Immature natural killer cell (primary cell): Measurements from ENCODE around the gene GLYR1. TPM values are rescaled to one million over a fixed set of nuclear protein-coding genes. Genes with fewer than 3 reads are reported as not detected.

Source experiments
- DNase-seq, 3 donors: peaks; one replicate each; pipeline ENCODE4 v3.0.0; 2022; ENCODE audit warnings: mixed read lengths in 1 of 3
- H3K27ac Mint-ChIP-seq, 6 donors: one replicate each; pipeline ENCODE4 v1.8.0; 2020; ENCODE audit warnings: mixed read lengths in 6 of 6, mild to moderate bottlenecking in 5 of 6, inconsistent platforms in 4 of 6, moderate library complexity in 3 of 6
- H3K27me3 Mint-ChIP-seq, 3 donors: one replicate each; pipeline ENCODE4 v1.8.0; 2020 to 2021; ENCODE audit warnings: low read depth in 3 of 3, mild to moderate bottlenecking in 3 of 3, mixed read lengths in 3 of 3, moderate library complexity in 3 of 3, inconsistent platforms in 1 of 3
- H3K36me3 Mint-ChIP-seq, 3 donors: one replicate each; pipeline ENCODE4 v1.8.0; 2020; ENCODE audit warnings: mixed read lengths in 3 of 3, inconsistent platforms in 2 of 3, mild to moderate bottlenecking in 2 of 3
- H3K4me1 Mint-ChIP-seq, 2 donors: one replicate each; pipeline ENCODE4 v1.8.0; 2020; ENCODE audit warnings: inconsistent platforms in 2 of 2, mild to moderate bottlenecking in 2 of 2, mixed read lengths in 2 of 2, moderate library complexity in 1 of 2
- H3K4me3 Mint-ChIP-seq, 5 donors: one replicate each; pipeline ENCODE4 v1.8.0; 2020; ENCODE audit warnings: mild to moderate bottlenecking in 5 of 5, mixed read lengths in 5 of 5, inconsistent platforms in 3 of 5, moderate library complexity in 3 of 5
- H3K9me3 Mint-ChIP-seq, 6 donors: one replicate each; pipeline ENCODE4 v1.8.0; 2020; ENCODE audit warnings: mild to moderate bottlenecking in 6 of 6, mixed read lengths in 6 of 6, inconsistent platforms in 4 of 6, moderate library complexity in 3 of 6
- polyA plus RNA-seq, 3 donors: library from polyadenylated mRNA; unstranded; fragments of 300-500 nt; fragmentation: Illumina TruSeq; gene quantifications; one replicate each; pipeline ENCODE4 v1.2.3, GENCODE V29; 2021

Gene GLYR1
- polyA plus RNA-seq, 3 donors from 2014 or later: 26.0 to 50.2 (median 27.9) TPM

DNA sequence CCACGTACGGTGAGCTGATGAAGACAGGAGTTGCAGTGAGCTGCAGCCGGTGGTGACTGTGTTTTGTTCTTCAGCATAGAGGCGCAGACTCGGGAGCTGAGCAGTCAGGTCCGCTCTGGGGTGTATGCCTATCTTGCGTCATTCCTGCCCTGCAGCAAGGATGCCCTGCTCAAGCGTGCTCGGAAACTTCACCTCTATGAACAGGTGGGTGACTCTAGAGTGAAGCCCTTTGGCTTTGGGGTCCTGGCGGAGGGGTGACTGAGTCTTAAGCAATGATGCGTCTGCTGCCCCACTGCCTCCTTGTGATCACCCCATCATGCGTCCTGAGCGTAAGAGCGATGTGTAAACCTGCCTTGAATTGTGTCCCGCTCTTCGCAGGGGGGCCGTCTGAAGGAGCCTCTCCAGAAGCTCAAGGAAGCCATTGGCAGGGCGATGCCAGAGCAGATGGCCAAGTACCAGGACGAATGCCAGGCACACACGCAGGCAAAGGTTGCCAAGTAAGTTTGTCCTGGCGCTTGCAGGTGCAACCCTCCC lies 23.1 kb upstream of the GLYR1 start:
- H3K27me3 Mint-ChIP-seq: peaks cover 1 to 4% (median 3%) of the 10 kb centered on the region in 3 donors
- H3K9me3 Mint-ChIP-seq: no peaks in the 10 kb centered on the region
- DNase-seq: no peak
- H3K4me1 Mint-ChIP-seq: peaks cover 20 to 41% of the 10 kb centered on the region in 2 donors
- peak overlapping the region in 1 of 6 donors; percentile 26 for H3K27ac Mint-ChIP-seq
- H3K36me3 Mint-ChIP-seq: peaks cover 19 to 48% (median 20%) of the 10 kb centered on the region in 3 donors
- no peak overlapping the region for H3K4me3 Mint-ChIP-seq

GRCh38 chr16:4869147-4869805 lies 22.2 kb upstream of the GLYR1 start:
- H3K4me3 Mint-ChIP-seq: no peak overlapping the region
- peak overlapping the region in 1 of 6 donors; percentile 40 for H3K27ac Mint-ChIP-seq
- peaks cover 13 to 41% (median 20%) of the 10 kb centered on the region in 3 donors for H3K36me3 Mint-ChIP-seq
- H3K4me1 Mint-ChIP-seq: peaks cover 22 to 50% of the 10 kb centered on the region in 2 donors
- H3K9me3 Mint-ChIP-seq: no peaks in the 10 kb centered on the region
- H3K27me3 Mint-ChIP-seq: peaks cover 1 to 4% (median 3%) of the 10 kb centered on the region in 3 donors
- DNase-seq: no peak

DNA sequence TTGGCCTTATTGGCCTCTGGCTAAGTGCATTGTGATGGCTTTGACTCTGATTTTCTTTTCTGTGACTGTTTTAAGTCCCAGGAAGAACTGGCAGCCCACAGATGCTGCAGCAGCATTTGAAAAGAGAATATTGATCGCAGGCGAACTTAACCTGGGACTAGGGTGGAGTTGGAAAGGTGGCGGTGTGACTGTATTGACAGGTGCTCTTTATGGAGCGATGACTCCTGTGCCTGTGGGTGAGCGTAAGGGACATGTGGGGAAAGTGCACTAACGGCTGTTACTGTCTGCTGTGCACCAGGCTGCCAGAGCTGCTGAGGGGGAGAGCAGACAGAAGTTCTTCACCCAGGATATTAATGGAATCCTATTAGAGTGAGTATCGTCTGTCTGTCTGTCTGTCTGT lies 21.4 kb upstream of the GLYR1 start:
- DNase-seq: no peak
- Mint-ChIP-seq H3K36me3 (peaks cover 13 to 43% (median 20%) of the 10 kb centered on the region in 3 donors), H3K27ac (peak overlapping the region in 1 of 6 donors; percentile 49), H3K4me1 (peaks cover 22 to 57% of the 10 kb centered on the region in 2 donors), H3K27me3 (peaks cover 1 to 4% (median 3%) of the 10 kb centered on the region in 3 donors), H3K4me3 (no peak overlapping the region), H3K9me3 (no peaks in the 10 kb centered on the region)

DNA sequence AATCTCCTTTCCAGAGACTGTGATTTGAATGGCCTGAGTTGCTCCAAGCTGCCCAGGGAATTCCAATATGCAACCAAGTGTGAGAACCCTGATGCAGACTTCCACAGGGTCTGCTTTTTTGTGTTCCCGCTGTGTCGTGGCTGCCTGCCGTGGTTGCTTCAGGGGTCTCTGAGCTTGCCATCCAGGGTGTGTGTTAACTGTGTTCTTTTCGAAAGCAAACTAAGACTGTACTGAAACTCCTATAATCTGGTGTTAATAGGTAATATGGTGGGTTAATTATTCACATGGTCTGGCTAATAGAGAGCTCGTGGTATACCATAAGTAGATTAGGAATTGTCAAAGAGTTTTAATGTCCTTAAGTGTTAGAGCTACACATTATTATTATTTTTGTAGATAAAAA lies 20.9 kb upstream of the GLYR1 start:
- Mint-ChIP-seq H3K27ac (no peak overlapping the region), H3K4me3 (no peak overlapping the region), H3K4me1 (peaks cover 22 to 63% of the 10 kb centered on the region in 2 donors)

DNA sequence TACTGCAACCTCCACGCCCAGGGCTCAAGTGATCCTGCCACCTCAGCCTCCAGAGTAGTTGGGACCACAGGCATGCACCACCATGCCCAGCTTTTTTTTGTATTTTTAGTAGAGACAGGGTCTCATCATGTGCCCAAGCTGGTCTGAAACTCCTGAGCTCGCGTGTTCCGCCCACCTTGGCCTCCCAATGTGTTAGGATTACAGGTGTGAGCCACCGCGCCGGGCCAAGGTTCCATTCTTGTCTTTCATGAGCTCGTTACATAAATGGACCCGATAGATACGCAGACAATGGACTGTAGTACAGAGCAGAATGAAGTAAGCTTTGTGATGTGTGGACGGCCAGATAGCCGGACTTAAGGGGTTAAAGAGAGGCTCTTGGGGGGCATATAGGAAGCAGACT lies 19.5 kb upstream of the GLYR1 start:
- Mint-ChIP-seq H3K27ac (no peak overlapping the region), H3K4me1 (peaks cover 23 to 66% of the 10 kb centered on the region in 2 donors), H3K9me3 (no peaks in the 10 kb centered on the region)

More for the DNA sequence above, 20.9 kb upstream of the GLYR1 start:
- H3K9me3 Mint-ChIP-seq: no peaks in the 10 kb centered on the region
- peaks cover 9 to 40% (median 17%) of the 10 kb centered on the region in 3 donors for H3K36me3 Mint-ChIP-seq
- DNase-seq: no peak
- H3K27me3 Mint-ChIP-seq: peaks cover 1 to 4% (median 3%) of the 10 kb centered on the region in 3 donors

GRCh38 chr16:4865231-4865860 lies 18.3 kb upstream of the GLYR1 start:
- H3K36me3 Mint-ChIP-seq: peaks cover 2 to 42% (median 4%) of the 10 kb centered on the region in 3 donors
- no peak for DNase-seq
- peaks cover 1 to 4% (median 3%) of the 10 kb centered on the region in 3 donors for H3K27me3 Mint-ChIP-seq
- no peak overlapping the region for H3K27ac Mint-ChIP-seq
- peaks cover 16 to 66% of the 10 kb centered on the region in 2 donors for H3K4me1 Mint-ChIP-seq
- no peaks in the 10 kb centered on the region for H3K9me3 Mint-ChIP-seq
- H3K4me3 Mint-ChIP-seq: no peak overlapping the region

More for the DNA sequence above, 19.5 kb upstream of the GLYR1 start:
- H3K4me3 Mint-ChIP-seq: no peak overlapping the region
- H3K36me3 Mint-ChIP-seq: peaks cover 6 to 42% (median 9%) of the 10 kb centered on the region in 3 donors
- peaks cover 1 to 4% (median 3%) of the 10 kb centered on the region in 3 donors for H3K27me3 Mint-ChIP-seq
- DNase-seq: no peak

GRCh38 chr16:4864728-4865127 lies 17.6 kb upstream of the GLYR1 start:
- Mint-ChIP-seq H3K4me3 (no peak overlapping the region), H3K9me3 (no peaks in the 10 kb centered on the region), H3K27ac (peak overlapping the region in 1 of 6 donors; percentile 38), H3K27me3 (peaks cover 2 to 4% (median 3%) of the 10 kb centered on the region in 3 donors), H3K4me1 (peaks cover 13 to 64% of the 10 kb centered on the region in 2 donors), H3K36me3 (peaks cover 7 to 43% (median 8%) of the 10 kb centered on the region in 3 donors)
- no peak for DNase-seq

- H3K36me3 Mint-ChIP-seq: peaks cover 8 to 50% (median 24%) of the 10 kb centered on the region in 3 donors
- H3K4me3 Mint-ChIP-seq: no peak overlapping the region
Measured at GRCh38 chr16:4862639-4863038, 15.6 kb upstream of the GLYR1 start.

GRCh38 chr16:4860727-4861342 lies 13.7 kb upstream of the GLYR1 start:
- Mint-ChIP-seq H3K36me3 (peaks cover 8 to 59% (median 24%) of the 10 kb centered on the region in 3 donors), H3K4me1 (peaks cover 9 to 32% of the 10 kb centered on the region in 2 donors), H3K9me3 (no peaks in the 10 kb centered on the region), H3K4me3 (no peak overlapping the region), H3K27me3 (peaks cover 2 to 7% (median 2%) of the 10 kb centered on the region in 3 donors), H3K27ac (no peak overlapping the region)
- DNase-seq: no peak

More at GRCh38 chr16:4862639-4863038, 15.6 kb upstream of the GLYR1 start:
- DNase-seq: no peak
- Mint-ChIP-seq H3K27me3 (peaks cover 2 to 9% (median 2%) of the 10 kb centered on the region in 3 donors), H3K9me3 (no peaks in the 10 kb centered on the region), H3K27ac (no peak overlapping the region), H3K4me1 (peaks cover 11 to 44% of the 10 kb centered on the region in 2 donors)

DNA sequence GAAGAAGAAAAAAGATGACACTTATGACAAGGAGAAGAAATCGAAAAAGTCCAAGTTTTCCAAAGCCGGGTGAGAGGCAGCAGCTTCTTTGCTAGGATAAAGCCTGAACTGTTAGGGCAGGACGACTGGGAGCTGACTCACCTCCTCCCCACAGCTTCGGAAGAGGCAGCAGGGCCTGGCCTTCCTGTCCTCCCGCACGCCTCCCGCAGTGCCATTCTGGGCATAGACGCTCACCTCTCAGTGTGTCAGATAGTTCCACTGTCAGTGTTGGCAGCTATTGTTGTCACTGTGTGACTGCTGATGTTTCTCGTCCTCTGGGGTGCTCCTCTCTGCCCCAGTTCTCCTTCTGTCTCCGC lies 12.8 kb upstream of the GLYR1 start:
- Mint-ChIP-seq H3K4me3 (peak overlapping the region in 1 of 5 donors; percentile 21), H3K4me1 (peaks cover 8 to 28% of the 10 kb centered on the region in 2 donors), H3K36me3 (peaks cover 8 to 63% (median 24%) of the 10 kb centered on the region in 3 donors), H3K27me3 (peaks cover 2 to 5% (median 2%) of the 10 kb centered on the region in 3 donors), H3K27ac (no peak overlapping the region), H3K9me3 (no peaks in the 10 kb centered on the region)
- DNase-seq: no peak

GRCh38 chr16:4859190-4859899 lies 12.3 kb upstream of the GLYR1 start:
- Mint-ChIP-seq H3K9me3 (no peaks in the 10 kb centered on the region), H3K36me3 (peaks cover 8 to 63% (median 24%) of the 10 kb centered on the region in 3 donors), H3K27ac (peak overlapping the region in 1 of 6 donors; percentile 13), H3K4me3 (no peak overlapping the region), H3K4me1 (peaks cover 6 to 23% of the 10 kb centered on the region in 2 donors), H3K27me3 (peaks cover 2 to 5% (median 2%) of the 10 kb centered on the region in 3 donors)
- no peak for DNase-seq

DNA sequence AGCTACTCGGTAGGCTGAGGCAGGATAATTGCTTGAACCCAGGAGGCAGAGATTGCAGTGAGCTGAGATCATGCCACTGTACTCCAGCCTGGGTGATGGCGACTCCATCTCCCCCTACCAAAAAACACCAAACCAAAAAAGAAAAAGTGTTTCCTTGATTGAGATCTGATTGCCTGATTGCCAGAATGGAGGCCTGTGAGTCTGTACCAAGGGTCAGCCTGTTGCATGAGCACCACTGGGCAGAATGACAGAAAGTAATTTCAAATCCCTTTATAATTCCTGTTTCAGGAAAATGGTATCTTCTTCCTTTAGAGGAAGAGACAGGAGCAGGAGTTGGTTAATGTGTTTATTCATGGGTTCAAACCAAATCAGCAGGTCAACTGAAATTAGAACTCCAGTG lies 8.7 kb upstream of the GLYR1 start:
- H3K9me3 Mint-ChIP-seq: no peaks in the 10 kb centered on the region
- peaks cover 8 to 46% (median 24%) of the 10 kb centered on the region in 3 donors for H3K36me3 Mint-ChIP-seq
- H3K27ac Mint-ChIP-seq: no peak overlapping the region
- peaks cover 14 to 24% of the 10 kb centered on the region in 2 donors for H3K4me1 Mint-ChIP-seq
- H3K27me3 Mint-ChIP-seq: peaks cover 2 to 7% (median 2%) of the 10 kb centered on the region in 3 donors
- no peak overlapping the region for H3K4me3 Mint-ChIP-seq
- no peak for DNase-seq

GRCh38 chr16:4855371-4855770 lies 8.3 kb upstream of the GLYR1 start:
- peaks cover 2 to 7% (median 2%) of the 10 kb centered on the region in 3 donors for H3K27me3 Mint-ChIP-seq
- DNase-seq: no peak
- no peak overlapping the region for H3K4me3 Mint-ChIP-seq
- H3K36me3 Mint-ChIP-seq: peaks cover 4 to 44% (median 22%) of the 10 kb centered on the region in 3 donors
- no peak overlapping the region for H3K27ac Mint-ChIP-seq
- no peaks in the 10 kb centered on the region for H3K9me3 Mint-ChIP-seq
- H3K4me1 Mint-ChIP-seq: peaks cover 19 to 29% of the 10 kb centered on the region in 2 donors
